Hepatocyte (in vitro differentiated cells): ENCODE measurements around the gene SATB2. TPM values are rescaled to one million over a fixed set of nuclear protein-coding genes. Genes with fewer than 3 reads are reported as not detected.

Experiments
- DNase-seq: peaks from one replicate; pipeline ENCODE4 v3.0.0-alpha.2; 2016; ENCODE audit warnings: low spot score
- H2AFZ ChIP-seq: fragments of 200-600 bp; sonication (generic); 2 replicates; pipeline ENCODE4 v1.6.0; 2016; ENCODE audit warnings: antibody characterized with exemption, mild to moderate bottlenecking
- H3K27ac ChIP-seq: fragments of 200-600 bp; sonication (generic); 2 replicates; pipeline ENCODE4 v1.5.1; 2016; ENCODE audit warnings: mild to moderate bottlenecking
- H3K27me3 ChIP-seq: fragments of 200-600 bp; sonication (generic); 2 replicates; pipeline ENCODE4 v1.6.1; 2016
- H3K36me3 ChIP-seq: fragments of 200-600 bp; sonication (generic); replicated peaks from 2 replicates; pipeline ENCODE4 v1.5.1; 2016; ENCODE audit warnings: low read depth; ENCODE audit not compliant: insufficient read depth
- H3K4me1 ChIP-seq: fragments of 200-600 bp; sonication (generic); 2 replicates; pipeline ENCODE4 v1.5.1; 2016; ENCODE audit warnings: mild to moderate bottlenecking, moderate library complexity; ENCODE audit not compliant: insufficient read depth
- H3K4me2 ChIP-seq: fragments of 200-600 bp; sonication (generic); 2 replicates; pipeline ENCODE4 v1.6.0; 2016
- H3K4me3 ChIP-seq: fragments of 200-600 bp; sonication (generic); 2 replicates; pipeline ENCODE4 v1.5.1; 2016; ENCODE audit warnings: mild to moderate bottlenecking
- H3K79me2 ChIP-seq: fragments of 200-600 bp; sonication (generic); 2 replicates; pipeline ENCODE4 v1.6.0; 2017; ENCODE audit warnings: mild to moderate bottlenecking
- H3K9me2 ChIP-seq: fragments of 200-600 bp; sonication (generic); replicated peaks from 2 replicates; pipeline ENCODE4 v1.6.0; 2017; ENCODE audit warnings: mild to moderate bottlenecking; ENCODE audit not compliant: insufficient read depth
- H3K9me3 ChIP-seq: fragments of 200-600 bp; sonication (generic); 2 replicates; pipeline ENCODE4 v1.5.1; 2016; ENCODE audit warnings: low read depth, mild to moderate bottlenecking
- H4K20me1 ChIP-seq: fragments of 200-600 bp; sonication (generic); 2 replicates; pipeline ENCODE4 v1.6.0; 2016; ENCODE audit warnings: mild to moderate bottlenecking; ENCODE audit not compliant: insufficient read depth, poor library complexity, severe bottlenecking
- EZH2 ChIP-seq: fragments of 200-600 bp; sonication (generic); IDR thresholded peaks from 2 replicates; pipeline ENCODE4 v1.6.1; 2016; ENCODE audit warnings: antibody characterized with exemption, mild to moderate bottlenecking, borderline replicate concordance
- EZH2phosphoT487 ChIP-seq: fragments of 200-600 bp; sonication (generic); IDR thresholded peaks from one replicate; pipeline ENCODE4 v1.6.1; 2018; ENCODE audit warnings: antibody characterized with exemption, mild to moderate bottlenecking, low read depth, moderate library complexity; ENCODE audit not compliant: unreplicated experiment, severe bottlenecking
- WGBS: methylation state at CpG from one replicate; pipeline ENCODE4 v1.1.6; 2016; ENCODE audit warnings: low lambda C conversion rate; ENCODE audit errors: missing lambda C conversion rate; 5-methylcytosine and 5-hydroxymethylcytosine counted together
- polyA plus RNA-seq: library from polyadenylated mRNA; unstranded; fragments of >200 nt; fragmentation: Nextera tagmentation; extraction: Ambion mirVana; gene quantifications from 2 replicates; pipeline ENCODE4 v1.2.1, GENCODE V29; 2016
- total RNA-seq: library from RNA; depleted of rRNA; stranded (reverse); fragments of >200 nt; gene quantifications from 2 replicates; pipeline ENCODE4 v1.2.3, GENCODE V29; 2014
- TF ChIP-seq, protein P1 (sequence below): fragments of 200-600 bp; sonication (generic); IDR thresholded peaks from 2 replicates; pipeline ENCODE4 v1.5.1; 2016; ENCODE audit warnings: antibody characterized with exemption, mild to moderate bottlenecking; ENCODE audit not compliant: poor library complexity

Gene SATB2
- total and polyA plus RNA-seq, 2 experiments from 2014 or later: 1.9 to 8.7 TPM

DNA sequence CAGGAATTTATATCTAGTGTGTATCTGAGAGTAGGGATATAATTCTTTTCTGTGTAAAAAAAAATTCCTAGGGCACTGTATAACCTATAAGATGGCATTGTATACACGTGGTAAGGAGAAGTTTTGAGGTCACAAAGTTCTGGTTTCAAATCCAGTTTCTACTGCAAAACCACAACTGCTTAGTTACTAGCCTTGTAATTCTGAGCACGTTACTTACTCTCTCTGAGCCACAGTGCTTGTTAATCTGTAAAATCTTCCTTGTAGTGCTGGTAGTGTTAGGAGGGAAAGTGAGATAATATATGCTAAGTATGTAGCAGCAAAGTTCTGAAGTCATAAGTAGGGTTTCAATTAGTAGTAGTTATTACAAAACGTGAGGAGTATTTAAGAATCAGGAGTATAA is 175.4 kb downstream of the SATB2 start:
- Histone ChIP-seq H3K9me3 (no peaks in the 10 kb centered on the region), H3K4me1 (no peaks in the 10 kb centered on the region), H3K27me3 (no peaks in the 10 kb centered on the region), H3K4me3 (no peak overlapping the region), H3K9me2 (no peaks in the 10 kb centered on the region), H3K79me2 (no peaks in the 10 kb centered on the region), H2AFZ (no peak overlapping the region), H3K4me2 (no peak overlapping the region), H3K27ac (no peak overlapping the region), H4K20me1 (no peaks in the 10 kb centered on the region), H3K36me3 (no peaks in the 10 kb centered on the region)
- no peak for DNase-seq
- TF ChIP-seq EZH2phosphoT487 (no peak), EZH2 (no peak)
- TF ChIP-seq, protein P1, sequence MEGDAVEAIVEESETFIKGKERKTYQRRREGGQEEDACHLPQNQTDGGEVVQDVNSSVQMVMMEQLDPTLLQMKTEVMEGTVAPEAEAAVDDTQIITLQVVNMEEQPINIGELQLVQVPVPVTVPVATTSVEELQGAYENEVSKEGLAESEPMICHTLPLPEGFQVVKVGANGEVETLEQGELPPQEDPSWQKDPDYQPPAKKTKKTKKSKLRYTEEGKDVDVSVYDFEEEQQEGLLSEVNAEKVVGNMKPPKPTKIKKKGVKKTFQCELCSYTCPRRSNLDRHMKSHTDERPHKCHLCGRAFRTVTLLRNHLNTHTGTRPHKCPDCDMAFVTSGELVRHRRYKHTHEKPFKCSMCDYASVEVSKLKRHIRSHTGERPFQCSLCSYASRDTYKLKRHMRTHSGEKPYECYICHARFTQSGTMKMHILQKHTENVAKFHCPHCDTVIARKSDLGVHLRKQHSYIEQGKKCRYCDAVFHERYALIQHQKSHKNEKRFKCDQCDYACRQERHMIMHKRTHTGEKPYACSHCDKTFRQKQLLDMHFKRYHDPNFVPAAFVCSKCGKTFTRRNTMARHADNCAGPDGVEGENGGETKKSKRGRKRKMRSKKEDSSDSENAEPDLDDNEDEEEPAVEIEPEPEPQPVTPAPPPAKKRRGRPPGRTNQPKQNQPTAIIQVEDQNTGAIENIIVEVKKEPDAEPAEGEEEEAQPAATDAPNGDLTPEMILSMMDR: no peak
- 93% methylated on average over 3 of the region's 3 CpGs for WGBS

DNA sequence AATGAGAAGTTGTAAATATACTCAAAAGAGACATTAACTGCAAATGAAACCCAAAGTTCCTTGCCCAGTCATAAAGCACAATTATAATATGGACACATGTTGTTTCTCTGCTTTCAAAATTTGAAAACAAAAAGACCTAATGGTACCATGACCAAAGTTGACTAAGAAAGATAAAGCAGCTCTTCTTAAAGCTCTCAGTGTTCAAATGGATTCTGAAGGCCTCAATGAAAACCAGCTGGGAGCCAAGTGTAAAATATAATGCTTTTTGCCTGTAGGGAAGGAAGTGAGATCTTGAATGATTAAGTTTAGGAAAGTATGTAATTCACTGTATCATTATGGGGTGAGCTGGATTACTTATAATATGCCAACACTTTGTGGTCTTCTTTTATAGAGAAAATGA is 178.6 kb downstream of the SATB2 start:
- Histone ChIP-seq H3K9me3 (no peaks in the 10 kb centered on the region), H4K20me1 (no peaks in the 10 kb centered on the region), H3K36me3 (no peaks in the 10 kb centered on the region), H3K27me3 (no peaks in the 10 kb centered on the region), H3K4me1 (no peaks in the 10 kb centered on the region), H3K27ac (no peak overlapping the region), H3K79me2 (no peaks in the 10 kb centered on the region), H3K4me3 (no peak overlapping the region), H3K9me2 (no peaks in the 10 kb centered on the region), H3K4me2 (no peak overlapping the region), H2AFZ (no peak overlapping the region)
- TF ChIP-seq EZH2phosphoT487: no peak
- TF ChIP-seq, protein P1: no peak
- TF ChIP-seq EZH2: no peak
- no peak for DNase-seq

DNA sequence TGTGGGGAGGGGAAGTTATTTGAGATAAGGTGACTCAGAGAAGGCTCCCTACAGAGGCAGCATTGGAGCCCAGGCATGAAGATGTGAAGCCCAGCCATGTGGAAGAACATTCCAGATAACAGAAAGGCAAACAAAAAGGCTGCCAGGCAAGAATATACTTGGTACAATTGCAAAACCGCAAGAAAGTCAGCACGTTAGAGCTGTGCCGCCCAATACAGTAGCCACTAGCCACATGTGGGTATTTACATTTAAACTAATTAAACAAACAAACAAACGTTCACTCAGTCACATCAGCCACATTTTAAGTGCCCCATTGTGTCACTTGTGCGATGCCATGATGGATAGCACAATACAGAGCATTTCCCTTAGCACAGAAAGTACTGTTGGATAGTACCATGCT is 179.6 kb downstream of the SATB2 start:
- H3K4me2 ChIP-seq: no peak overlapping the region
- H4K20me1 ChIP-seq: no peaks in the 10 kb centered on the region
- H3K9me3 ChIP-seq: no peaks in the 10 kb centered on the region
- H3K27ac ChIP-seq: no peak overlapping the region
- no peaks in the 10 kb centered on the region for H3K9me2 ChIP-seq
- H3K4me1 ChIP-seq: no peaks in the 10 kb centered on the region
- WGBS: 89% methylated on average over 5 of the region's 5 CpGs
- H3K36me3 ChIP-seq: no peaks in the 10 kb centered on the region
- H3K27me3 ChIP-seq: no peaks in the 10 kb centered on the region
- no peak overlapping the region for H3K4me3 ChIP-seq
- no peak for DNase-seq
- H2AFZ ChIP-seq: no peak overlapping the region
- no peaks in the 10 kb centered on the region for H3K79me2 ChIP-seq
- TF ChIP-seq EZH2 (no peak), EZH2phosphoT487 (no peak)
- TF ChIP-seq, protein P1: no peak

DNA sequence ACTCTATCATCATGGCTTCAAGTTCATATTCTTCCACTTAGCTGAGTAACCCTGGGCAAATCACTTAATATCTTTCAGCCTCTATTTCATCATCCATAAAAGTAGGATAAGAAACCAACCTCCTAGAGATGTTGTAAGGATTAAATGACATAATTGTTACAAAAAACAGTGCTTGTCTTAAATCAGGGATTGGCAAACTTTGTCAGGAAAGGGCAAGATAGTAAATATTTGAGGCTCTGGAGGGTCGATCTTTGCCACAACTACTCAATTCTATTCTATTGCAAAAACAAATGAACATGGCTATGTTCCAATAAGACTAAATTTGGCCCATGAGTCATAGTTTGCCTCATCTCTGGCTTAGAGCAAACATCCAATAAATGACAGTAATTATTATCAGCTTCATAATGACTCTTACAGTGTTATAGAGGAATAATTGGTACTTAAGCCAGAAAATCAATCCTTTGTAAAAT is 184.7 kb downstream of the SATB2 start:
- WGBS: 33% methylated on average over 1 of the region's 1 CpG
- Histone ChIP-seq H2AFZ (no peak overlapping the region), H3K27me3 (no peaks in the 10 kb centered on the region), H3K4me3 (no peak overlapping the region), H3K27ac (no peak overlapping the region), H4K20me1 (no peaks in the 10 kb centered on the region), H3K4me1 (no peaks in the 10 kb centered on the region), H3K9me3 (no peaks in the 10 kb centered on the region), H3K79me2 (no peaks in the 10 kb centered on the region), H3K4me2 (no peak overlapping the region), H3K9me2 (no peaks in the 10 kb centered on the region), H3K36me3 (no peaks in the 10 kb centered on the region)
- no peak for DNase-seq
- TF ChIP-seq, protein P1: no peak
